GM18867 (cell line): ENCODE measurements around the gene C18orf63.
A peak's percentile ranks its signal among the peaks of the same experiment; 100 is the strongest.
"Not testable (repeated sequence)": the region's sequence is repeated elsewhere in the genome, so short reads cannot be mapped to it uniquely, and the experiment has no call there.

Experiments
- ATAC-seq: cut with Tn5 transposase; IDR thresholded peaks from one replicate; pipeline ENCODE4 v1.9.1; 2021; ENCODE audit warnings: mild to moderate bottlenecking, moderate library complexity; ENCODE audit not compliant: unreplicated experiment

C18orf63 gene

DNA sequence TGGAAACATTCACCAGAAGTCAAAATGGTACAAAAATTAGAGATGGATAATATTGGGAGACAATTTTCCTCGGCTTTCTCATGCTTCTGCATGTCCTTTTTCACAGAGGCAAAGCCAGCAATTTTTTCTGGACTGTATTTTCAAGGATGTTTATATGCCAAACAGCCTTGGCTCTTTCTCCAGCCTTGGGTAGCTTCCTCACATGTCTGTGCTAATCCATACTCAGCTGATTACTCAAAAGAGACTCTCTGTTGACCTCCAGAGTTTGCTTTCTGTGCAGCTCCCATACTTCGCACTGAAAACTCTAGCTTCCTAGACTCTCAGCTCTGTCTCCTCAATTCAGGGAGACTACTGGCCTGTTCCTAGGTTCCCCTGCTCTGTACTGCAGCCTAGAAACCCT, 10.6 kb downstream of the C18orf63 start:
- ATAC-seq, result no peak

DNA sequence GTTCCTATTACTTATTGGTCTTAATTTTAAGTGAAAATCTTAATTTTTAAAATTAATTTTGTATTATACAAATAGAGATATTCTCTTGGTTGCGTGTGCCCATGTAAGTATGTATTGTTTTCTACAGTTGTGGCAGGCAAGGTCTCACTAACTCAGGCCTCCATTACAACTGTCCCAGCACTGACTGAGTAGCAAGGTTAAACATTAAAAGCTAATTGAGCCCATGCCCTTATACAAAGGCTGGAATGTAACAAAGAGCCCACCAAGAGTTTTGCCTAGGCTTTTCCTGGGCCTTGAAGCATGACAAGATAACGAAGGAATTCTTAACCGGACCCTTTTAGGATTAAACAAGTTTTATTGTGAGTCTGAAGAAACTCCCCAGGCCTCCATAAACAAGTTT, 11.2 kb downstream of the C18orf63 start:
- not testable (repeated sequence) for ATAC-seq

DNA sequence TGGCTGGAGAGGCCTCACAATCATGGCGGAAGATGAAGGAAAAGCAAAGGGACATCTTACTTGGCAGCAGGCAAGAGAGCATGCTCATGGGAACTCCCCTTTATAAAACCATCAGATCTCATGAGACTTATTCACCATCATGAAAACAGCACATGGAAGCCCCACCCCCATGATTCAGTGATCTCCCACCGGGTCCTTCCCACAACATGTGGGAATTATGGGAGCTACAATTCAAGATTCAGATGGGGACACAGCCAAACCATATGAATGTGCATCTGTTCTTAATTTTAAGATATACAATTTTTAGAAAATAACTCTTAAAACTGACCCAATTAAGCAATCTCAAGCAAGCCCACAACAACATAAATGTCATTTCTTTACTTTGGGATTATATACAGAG, 12.6 kb downstream of the C18orf63 start:
- no peak for ATAC-seq

DNA sequence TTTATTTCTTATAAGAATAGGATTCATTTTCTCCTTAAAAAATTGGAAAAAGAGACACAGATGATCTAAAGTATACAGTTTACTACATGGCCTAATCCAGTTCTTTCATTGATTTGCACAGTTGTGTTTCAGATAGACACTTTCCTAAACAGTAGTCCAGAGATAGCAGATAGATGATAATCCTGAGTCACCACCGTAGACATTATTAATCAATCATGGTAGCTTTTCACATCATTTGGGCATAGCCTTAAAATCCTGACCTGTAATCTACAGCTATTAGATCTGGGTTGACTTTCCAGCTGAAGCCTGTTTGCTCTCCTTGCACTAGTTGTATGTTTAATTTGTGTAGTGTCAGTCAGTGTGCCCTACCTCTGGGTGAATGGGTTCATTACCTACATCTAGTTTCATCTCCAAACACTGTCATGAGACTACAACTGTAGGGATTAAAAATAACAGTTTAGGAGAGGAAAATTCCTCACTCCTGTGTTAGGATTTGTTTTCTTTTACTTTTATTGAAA, 14.1 kb downstream of the C18orf63 start:
- no peak for ATAC-seq

DNA sequence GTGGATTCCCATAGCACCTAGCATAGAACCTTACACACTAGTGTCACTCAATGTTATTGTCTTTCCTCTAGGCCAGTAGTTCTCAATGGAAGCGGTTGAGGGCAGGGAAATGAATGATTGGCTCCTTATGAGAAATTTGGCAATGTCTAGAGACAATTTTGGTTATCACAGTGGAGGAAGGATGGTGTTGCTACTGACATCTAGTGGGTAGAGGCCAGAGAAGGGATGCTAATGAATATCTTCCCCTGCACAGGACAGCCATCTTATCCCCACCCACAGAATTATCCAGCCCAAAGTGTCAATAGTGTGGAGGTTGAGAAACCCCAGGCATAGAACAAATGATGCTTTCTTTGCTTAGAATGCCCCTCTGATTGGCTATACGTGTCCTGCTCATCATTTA, 15.8 kb downstream of the C18orf63 start:
- ATAC-seq, result peak; percentile 60

DNA sequence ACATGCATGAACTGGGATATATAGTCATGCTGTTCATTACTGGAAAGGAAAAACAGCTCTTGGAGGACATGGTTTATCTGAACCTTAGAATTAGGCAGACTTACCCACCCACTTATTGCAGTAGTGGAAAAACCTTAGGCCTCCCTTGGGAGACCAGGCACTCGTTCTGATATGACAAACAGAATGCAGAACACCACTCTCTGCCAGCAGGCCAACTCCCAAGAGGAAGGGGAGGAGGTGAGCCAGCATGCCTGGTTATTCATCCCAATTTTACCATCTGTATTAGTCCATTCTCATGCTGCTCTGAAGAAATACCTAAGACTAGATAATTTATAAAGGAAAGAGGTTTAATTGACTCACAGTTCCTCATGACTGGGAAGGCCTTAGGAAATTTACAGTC, 17.5 kb downstream of the C18orf63 start:
- ATAC-seq, result no peak

DNA sequence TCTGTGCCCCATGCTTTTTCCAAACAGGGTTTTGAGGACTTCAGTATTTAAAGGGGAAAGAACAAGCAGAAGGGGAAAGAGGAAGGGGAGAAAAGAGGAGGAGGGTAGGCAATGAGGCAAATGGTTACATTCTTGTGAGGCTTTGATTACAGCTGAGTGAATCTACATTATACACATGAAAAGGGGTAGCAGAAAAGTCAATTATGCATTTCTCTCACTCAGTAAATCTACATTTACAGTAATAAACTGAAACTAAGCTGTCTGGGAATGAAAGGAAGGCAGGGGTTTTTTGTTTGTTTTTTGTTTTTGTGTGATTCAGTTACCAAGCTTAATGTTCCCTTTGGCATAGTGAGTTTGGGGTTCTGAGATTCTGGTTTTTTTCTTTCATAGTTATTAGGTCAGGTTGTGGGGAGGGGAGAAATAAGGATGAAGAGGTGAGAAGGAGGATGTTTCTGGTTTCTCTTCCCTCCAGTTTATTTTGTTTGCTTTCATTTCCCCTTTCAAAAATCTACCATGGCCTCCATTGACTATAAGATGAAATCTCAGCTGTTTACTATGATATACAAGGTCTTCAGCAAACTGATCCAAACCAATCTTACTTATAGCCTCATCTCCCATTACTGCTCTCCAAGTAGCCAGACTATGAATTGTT, 18.7 kb downstream of the C18orf63 start:
- peak; percentile 58 for ATAC-seq

DNA sequence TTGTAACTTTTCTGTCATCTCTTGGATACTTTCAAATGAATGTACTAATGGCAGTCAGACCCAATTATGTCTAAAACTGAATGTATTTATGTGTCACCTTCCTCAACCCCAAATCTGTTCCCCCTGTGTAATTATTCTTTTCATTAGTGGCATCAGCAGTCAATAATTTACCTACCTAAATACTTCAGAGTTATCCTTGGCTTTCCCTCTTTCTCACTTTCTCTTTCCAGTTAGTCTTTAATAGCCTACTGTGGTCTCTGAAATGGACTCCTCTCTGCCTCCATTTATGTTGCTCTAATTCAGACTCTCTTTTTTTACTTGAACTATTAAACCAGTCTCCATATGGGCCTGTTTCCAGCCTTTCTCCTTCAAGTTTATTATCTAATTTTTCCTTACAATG, 21.0 kb downstream of the C18orf63 start:
- ATAC-seq, result no peak

DNA sequence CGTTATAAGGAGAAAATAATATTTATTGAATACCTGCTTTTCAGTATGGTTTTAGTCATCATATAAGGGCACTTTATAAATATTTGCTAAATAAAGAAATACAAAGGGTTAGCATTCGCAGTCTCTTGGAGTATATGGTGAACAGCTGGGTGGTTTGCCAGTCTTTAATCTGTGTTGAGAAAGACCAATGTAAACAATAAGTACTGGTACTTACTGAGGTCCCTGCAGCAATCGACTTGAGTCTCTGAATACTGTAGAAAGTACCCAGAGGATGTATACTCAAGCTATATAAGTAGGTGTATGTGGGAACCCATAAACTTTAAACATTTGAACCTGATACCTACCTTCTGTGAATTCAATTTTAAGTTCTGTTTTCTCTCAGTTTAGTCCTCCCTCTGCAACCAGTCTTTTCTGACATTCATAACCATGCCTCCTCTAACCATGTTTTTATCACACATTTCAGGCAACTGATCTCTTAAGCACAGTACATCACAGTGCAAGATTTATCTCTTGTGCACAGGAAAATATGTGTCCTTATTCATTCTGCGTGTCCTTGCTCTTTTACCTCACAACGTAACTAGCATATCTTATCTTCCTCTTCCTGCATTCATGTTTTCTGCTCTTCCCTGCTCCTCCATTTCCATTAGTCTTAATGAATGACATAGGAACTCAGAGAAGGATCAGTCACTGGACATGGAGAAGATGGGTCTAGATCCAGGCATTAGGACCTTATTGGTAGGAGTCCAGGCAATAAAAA, 21.7 kb downstream of the C18orf63 start:
- no peak for ATAC-seq

DNA sequence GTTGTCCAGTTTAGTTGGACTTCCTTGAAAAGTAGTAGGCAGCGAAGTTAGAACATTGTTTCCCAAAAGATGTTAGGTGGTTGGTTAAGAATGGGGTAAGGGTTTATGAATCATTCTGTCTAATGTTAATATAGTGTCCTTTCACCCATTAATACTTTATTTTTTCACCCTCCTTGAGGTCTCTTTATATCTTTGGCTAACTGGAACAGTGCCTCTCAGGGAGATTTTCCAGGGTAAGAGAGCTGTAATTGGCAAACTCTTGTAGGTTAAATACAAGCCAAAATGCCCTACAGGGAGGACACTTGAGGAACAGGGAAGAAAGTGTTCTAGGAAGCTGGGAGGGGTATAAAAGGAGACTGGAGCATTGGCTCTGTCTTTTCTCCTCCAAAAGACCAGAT, 22.3 kb downstream of the C18orf63 start:
- ATAC-seq, result no peak

DNA sequence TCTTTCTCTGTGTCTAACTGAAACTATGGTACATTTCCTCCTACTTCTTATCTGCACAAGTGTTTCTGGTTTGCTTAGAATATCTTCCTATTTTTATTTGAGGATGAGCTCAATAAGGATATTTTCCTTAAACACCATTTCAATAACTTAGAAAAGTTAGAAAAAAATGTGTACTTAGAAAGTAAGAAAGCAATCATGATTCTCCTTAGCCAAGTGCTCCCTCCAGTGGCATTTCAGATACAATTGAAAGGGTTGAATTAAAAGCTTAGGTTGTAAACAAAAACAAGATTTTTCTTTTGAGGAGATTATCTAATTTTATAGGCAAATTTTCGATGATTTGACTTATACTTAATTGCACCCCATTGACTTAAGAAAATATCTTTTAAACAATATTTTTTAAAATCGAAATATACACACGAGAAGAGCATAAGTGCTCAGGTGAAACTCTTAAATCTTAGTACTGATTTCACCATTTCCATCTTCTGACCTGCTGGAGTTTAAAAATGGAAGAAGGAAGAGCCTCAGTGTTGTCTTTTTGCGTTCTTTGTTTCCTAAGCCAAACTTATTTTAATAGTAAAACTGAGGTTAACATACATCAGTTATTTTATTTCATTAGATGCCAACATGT, 26.9 kb downstream of the C18orf63 start:
- ATAC-seq, result no peak

DNA sequence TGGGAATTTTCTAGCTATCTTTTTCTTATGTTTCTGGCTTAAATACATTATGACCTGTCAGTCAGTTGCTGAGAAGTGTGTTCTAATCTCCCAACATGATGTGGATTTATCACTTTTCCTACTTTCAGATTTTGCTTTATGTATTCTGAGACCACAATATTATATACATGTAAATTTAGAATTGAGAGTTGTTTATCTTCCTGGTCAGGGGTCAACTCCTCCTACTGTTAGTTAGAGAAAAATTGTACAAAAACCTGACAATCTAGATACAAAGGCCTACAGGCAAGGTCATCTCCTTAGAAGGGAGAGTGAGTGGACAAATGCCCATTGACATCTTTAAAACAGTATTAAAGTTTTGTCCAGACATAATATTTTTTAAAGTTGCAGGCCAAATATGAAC, 30.6 kb downstream of the C18orf63 start:
- no peak for ATAC-seq

DNA sequence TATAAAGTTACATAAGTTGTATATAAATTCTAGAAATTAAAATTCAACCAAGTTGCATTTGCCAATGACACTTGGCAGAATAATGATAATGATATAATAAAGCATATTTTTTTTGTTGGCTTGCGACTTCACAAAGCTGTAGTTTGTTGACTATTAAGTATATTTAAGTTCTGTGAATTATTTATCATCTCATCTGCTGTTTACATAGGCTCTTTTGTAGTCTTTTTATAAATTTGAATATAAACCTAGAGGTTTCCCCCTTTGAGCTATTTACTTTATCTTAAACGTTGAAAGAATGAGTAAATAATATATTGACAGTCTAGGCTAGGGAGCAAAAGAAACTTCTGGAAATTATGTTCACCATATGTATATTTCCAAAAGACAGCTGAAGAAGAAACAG, 32.9 kb downstream of the C18orf63 start:
- no peak for ATAC-seq

DNA sequence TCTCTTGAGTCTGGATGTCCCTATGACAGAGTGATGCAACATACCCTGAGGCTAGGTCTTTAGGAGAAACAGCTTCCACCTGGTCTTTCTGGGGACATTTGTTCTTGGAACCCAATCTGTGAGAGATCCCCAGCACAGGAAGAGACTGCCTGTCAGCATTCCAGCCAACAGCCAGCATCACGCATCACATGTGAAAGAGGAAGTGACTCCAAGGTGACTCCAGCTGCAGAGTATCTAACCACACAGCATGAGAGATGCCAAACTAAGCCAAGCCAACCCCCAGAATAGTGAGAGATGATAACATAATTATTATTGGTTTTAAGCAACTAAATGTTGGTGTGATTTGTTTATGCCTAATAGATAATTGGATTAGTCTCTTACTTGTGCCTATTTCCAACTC, 35.7 kb downstream of the C18orf63 start:
- ATAC-seq, result peak; percentile 51

DNA sequence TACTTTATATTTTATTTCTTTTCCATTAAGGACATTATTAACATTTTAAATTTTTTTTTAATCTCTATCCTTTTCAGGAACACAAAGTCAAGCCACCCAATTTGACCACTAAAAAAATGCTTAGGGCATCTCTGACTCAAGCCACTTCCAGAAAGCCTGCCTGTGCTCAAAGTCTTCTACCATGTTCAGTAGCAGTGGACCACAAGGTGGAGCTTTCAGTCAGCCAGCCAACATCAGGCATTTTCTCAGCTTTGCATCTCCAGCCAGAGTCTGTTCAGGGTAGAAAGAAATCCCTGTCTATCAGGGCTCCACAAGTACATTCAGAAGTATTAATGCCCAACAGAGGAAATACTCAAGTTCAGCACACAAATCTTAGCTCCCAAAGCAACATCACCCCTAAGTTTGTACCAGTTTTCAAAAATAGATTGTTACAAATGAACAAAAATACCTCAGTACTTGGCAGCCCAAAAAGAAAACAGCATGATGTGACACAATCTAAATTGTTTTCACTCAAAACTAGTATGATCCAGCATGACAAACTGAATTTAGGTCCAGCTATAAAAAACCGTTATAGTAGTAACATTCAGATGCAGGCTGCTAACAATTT, 37.6 kb downstream of the C18orf63 start:
- ATAC-seq, result peak; percentile 70

DNA sequence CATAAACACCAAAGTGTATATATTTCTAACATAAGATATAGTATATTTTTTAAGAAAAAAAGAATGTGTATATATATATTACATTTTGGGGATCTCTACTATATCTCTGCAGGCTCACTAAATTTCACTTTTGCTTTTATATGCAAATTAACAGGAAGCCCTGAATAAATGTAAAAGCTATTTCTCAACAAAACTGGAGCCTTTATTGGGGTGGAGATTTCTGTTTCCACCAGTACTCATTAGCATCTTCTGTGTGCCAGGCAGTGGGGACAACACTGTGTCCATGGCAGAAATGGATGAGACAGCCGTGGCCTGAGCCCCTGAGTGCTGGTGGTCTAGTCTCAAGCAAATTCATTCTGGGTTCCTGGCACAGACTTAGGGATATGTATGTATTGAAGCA, 41.3 kb downstream of the C18orf63 start:
- no peak for ATAC-seq

DNA sequence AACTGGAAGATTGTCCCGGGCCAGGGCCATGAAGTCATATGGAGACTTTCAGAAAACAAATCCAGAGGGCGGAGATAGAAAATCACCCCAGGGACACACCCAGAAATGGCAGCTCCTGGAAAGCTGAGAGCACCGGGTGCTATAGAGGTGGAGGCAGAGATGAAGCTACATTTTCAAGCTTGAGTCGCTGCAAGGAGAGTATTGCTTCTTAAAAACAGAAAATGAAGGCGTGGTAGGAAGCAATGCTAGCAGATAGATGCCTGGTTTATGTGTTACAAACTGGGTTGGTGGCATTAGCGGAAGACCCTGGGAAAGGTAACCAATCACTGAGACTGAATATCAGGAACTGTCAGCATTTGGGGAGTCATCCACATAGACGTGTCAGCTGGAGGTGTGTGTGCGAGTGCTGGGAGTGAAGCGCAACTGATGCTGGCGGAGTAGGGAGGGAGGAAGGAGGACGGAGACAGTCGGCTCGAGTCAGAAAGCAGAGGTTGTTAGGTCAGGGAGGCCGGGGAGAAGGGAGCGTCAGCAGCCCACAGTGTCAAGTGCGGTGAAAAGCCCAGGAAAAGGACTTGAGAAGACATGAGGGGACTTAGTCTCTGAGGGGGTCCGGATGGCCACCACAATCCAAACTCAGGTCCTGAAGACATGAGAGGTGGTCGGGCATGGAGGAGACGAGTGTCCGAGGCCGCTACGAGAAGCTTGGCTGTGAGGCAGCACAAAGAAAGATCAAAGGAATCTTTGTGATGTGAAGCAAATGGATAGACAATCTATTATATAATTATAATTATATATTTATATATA, 45.4 kb downstream of the C18orf63 start:
- no peak for ATAC-seq

DNA sequence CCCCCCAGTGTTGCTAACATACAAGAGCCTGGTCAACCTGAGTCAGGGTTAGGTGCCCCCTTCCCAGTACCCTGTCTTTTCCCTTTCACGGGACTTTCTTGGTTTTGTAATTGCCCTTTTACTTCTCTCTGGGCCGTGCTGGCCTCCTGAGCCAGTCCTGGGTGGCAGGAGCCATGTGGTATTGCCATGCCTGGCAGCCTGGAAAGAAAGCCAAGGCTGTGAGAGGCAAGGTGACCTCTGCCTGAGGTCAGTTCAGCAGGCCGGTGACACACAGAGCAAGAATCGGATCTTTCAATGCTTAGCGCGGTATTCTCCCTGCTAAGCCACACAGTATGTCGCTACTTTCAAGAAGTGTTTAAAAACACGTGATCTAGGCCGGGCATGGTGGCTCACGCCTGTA, 52.3 kb downstream of the C18orf63 start:
- ATAC-seq, result no peak

DNA sequence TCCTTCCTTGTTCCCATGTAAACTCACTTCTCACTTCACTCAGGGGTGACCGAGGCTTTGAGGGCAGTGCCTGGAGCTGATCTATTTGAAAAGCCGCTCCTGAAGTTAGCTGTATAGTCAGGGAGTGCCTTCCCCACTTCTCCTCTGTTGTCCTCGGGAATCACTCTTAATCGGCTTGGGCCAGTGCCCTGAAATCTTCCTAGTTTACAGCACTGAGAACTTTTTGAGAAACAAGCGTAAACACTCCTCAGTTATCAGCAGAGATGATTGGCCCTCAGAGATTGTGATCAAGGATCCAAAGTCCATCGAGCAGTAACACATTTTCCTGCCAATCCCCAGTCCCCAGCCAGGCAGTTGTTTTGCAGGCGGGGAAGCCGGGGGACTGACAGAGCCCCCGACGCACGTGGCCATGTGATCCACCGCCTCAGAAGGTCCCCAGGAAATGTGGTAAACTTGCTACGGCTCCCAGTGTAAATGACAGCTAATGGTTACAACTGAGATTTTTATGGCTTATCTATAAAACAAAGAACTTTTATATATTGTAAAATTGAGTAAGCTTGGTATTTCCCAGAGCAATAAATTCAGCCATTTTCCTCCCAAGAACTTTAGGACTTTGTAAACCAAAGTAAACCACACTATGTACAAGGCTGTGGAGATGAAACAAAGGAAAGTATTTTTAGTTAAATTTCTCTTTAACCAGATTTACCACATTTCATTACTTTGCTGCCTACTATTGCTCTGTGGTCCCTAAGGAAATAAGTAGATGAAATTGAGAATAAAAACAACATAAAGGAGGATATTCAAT, 53.5 kb downstream of the C18orf63 start:
- ATAC-seq, result no peak

DNA sequence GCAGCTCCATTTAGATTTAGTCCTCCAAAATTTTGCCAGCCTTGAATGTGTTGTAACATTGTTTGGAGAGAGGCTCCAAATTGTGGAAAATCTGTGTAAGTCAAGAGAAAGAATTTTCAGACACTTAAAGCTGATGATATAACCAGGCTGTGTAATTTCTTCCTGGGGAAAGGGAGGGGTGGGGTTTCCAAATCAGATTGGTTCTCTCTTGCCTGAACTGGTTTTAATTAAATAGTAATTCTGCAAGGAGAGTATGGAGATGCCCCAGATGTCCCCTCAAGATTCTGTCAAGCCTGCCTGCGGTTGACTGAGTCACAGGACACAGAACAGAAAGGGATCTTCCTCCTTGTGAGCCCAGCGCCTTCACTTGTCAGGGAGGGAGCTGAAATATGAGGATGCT, 54.5 kb downstream of the C18orf63 start:
- ATAC-seq, result peak; percentile 41
